ENCODE results near the gene ID2.

The ID2 gene

DNA sequence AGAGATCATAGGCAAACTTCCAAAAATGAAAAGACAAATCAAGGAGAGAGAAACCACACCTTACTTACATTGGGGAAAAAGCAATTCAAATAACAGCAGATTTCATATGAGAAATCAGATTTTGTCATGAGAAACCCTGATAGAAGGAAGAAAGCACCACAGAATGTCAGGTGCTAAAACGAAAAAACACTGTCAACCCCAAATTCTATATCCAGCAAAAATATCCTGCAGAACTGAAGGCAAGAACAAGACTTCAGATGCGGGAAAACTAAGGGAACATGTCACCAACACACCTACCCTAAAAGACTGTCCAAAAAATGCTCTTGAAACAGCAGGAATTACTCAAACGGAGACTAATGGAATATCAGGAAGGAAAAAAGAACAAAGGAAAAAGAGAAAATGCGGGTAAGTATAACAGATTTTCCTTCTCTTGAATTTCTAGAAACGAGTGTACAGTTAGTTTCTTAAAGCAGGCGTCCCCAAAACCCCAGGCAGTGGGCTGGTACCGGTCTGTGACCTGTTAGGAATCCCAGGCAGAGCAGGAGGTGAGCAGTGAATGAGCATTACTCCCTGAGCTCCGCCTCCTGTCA, 7.3 kb upstream of the ID2 start:
- Histone ChIP-seq H3K9me3 (ENCODE audit: control insufficient read depth, low read depth, low read length) (no peaks in the 10 kb centered on the region), H3K36me3 (ENCODE audit: control insufficient read depth, low read depth, low read length) (no peaks in the 10 kb centered on the region), H3K4me3 (ENCODE audit: low read length) (no peak overlapping the region), H3K9ac (ENCODE audit: low read length) (no peak overlapping the region), H3K27me3 (ENCODE audit: control insufficient read depth, insufficient read depth, low read length) (peaks cover 40% of the 10 kb centered on the region), H3K27ac (ENCODE audit: low read length) (no peak overlapping the region), H3K4me1 (ENCODE audit: control insufficient read depth, low read depth, low read length) (peaks cover 15% of the 10 kb centered on the region)

DNA sequence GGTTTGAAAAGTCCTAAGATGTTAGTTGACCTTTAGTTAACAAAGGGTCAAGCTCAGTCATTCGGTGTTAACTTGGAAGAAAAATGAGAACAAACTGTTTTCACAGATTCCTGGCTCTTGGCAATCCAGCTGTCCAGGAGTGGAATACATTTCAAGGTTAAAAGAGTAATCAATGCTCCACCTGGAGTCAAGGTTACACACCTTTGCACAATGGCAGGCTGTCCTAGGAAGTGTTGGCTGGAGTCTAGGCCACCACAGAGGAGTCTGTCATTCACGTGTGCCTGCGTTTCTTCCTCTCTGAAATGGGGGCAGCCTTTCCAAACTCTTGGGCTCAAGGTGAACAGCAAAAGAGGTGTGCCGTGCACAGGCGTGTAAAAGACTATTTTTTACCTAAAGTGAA, 6.3 kb upstream of the ID2 start:
- Histone ChIP-seq H3K9me3 (ENCODE audit: control insufficient read depth, low read depth, low read length) (no peaks in the 10 kb centered on the region), H3K4me1 (ENCODE audit: control insufficient read depth, low read depth, low read length) (peaks cover 25% of the 10 kb centered on the region), H3K27me3 (ENCODE audit: control insufficient read depth, insufficient read depth, low read length) (peaks cover 44% of the 10 kb centered on the region), H3K9ac (ENCODE audit: low read length) (no peak overlapping the region), H3K36me3 (ENCODE audit: control insufficient read depth, low read depth, low read length) (no peaks in the 10 kb centered on the region), H3K4me3 (ENCODE audit: low read length) (no peak overlapping the region), H3K27ac (ENCODE audit: low read length) (no peak overlapping the region)

DNA sequence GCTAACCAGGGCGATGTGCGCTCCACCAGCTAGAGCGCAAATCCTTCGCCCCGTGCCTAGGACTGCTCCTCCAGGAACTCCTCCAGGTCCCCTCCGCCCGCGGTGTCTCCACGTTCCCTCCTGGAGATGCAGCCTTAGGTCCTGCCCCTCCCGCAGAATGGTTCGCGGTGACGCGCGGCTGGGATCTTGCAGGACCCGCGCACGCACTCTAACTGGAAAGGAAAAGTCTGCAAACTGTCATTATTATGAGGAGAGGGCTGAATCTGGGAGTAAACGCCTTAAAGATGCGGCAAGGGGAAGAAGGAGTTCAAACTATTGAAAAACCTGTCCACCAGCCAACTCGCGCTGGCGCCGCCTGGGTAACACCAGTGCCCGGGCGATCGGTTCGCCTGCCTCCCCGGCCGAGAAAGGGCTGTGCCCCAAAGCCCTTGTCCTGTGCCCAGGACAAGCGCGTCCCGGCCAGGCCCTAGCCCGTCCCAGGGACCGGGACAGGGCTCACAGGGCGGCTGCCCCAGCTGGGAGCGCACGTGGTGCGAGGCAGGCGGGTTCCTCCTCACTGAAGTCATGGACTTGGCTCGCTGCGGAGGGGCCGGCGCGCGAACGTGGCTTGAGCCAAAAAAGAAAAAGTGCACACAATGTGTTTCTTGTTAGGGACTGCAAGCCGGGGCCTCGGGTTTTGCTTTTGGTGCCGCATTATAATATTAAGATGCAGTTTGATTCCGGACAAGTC, 5.5 kb upstream of the ID2 start:
- Histone ChIP-seq H3K9me3 (ENCODE audit: control insufficient read depth, low read depth, low read length) (no peaks in the 10 kb centered on the region), H3K36me3 (ENCODE audit: control insufficient read depth, low read depth, low read length) (no peaks in the 10 kb centered on the region), H3K9ac (ENCODE audit: low read length) (peak overlapping the region; percentile 74), H3K27me3 (ENCODE audit: control insufficient read depth, insufficient read depth, low read length) (peaks cover 44% of the 10 kb centered on the region), H3K27ac (ENCODE audit: low read length) (no peak overlapping the region), H3K4me3 (ENCODE audit: low read length) (peak overlapping the region; percentile 57), H3K4me1 (ENCODE audit: control insufficient read depth, low read depth, low read length) (peaks cover 34% of the 10 kb centered on the region)

DNA sequence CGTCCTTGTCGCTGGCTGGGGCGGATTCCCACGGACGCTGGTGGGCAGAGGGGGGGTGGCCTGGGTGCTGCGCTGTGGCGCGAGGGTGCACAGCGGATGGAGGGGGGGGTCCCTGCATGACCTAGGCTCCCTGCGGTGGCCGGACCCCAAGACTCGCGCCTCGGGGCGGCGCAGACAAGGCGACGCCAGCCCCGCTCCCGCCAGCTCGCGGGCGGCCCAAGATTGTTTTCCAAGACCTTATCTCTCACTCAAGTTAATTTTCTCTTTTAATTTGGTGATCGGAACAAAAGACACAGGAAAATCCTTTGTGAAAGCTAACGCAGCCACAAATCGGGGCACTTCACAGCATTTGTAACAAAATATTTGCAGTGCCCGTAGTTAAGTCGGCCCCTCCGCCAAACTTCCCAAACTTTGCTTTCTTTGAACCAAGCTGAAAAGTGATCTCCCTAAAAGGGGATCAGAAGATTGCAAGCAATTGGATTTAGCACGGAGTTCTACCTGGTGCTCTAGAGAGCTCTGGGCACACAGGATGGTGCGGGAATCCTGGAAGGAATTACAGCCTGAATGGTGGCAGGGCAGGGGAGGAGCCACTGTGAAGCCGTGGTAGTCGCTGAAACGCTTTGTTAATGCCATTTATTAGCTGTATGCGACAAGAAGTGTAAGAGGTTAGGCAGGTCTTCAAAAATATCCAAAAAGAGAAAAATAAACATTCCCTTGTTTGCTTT, 4.8 kb upstream of the ID2 start:
- no peaks in the 10 kb centered on the region for H3K9me3 ChIP-seq (ENCODE audit: control insufficient read depth, low read depth, low read length)
- peaks cover 44% of the 10 kb centered on the region for H3K27me3 ChIP-seq (ENCODE audit: control insufficient read depth, insufficient read depth, low read length)
- H3K9ac ChIP-seq (ENCODE audit: low read length) = peak overlapping the region; percentile 74
- H3K4me3 ChIP-seq (ENCODE audit: low read length) = peak overlapping the region; percentile 57
- peak overlapping the region; percentile 6 for H3K27ac ChIP-seq (ENCODE audit: low read length)
- no peaks in the 10 kb centered on the region for H3K36me3 ChIP-seq (ENCODE audit: control insufficient read depth, low read depth, low read length)
- H3K4me1 ChIP-seq (ENCODE audit: control insufficient read depth, low read depth, low read length) = peaks cover 34% of the 10 kb centered on the region

DNA sequence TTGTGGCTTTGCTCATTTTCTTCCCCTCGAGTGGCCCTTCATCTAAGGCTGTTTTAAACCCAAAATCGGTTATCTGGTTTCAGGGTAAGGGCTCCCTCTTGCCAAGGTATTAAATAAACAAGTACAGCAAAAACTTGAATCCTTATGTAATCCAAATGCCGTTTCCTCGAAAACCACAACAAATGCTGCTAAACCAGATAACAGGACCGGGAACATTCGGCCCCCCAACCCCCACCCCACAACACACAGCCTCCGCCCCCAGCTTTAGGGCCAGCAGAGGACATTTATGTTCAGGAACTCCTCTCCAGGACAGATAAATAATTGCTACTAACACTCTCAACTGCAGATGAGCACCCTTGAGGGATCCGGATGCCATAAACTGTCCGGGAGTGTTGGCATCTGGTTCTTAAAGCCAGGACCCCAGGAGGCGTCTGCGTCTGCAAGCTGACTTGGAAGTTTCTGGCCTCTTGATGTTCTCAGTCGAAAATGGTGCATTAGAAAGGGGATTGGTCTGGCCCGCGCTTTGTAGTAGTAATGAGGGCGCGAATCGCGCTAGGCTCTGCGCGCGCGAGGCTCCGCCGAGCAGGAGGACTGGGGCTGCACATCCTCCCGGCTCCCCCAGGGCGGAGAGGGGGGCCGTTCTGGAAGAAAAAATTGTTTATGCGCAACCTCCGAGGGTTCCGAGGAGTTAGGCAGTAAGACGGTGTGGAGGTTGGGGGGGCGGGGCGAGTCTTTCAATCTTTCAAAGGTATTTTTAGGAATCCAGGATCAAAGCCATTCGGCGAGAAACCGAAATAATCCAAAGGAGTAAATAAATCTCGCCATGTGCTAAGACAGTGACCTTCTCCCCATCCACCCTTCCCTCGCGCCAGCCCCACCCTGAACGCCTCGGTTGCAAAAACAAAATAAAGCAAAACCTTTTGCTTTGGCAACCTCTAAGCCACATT, 3.9 kb upstream of the ID2 start:
- Histone ChIP-seq H3K4me1 (ENCODE audit: control insufficient read depth, low read depth, low read length) (peaks cover 34% of the 10 kb centered on the region), H3K27ac (ENCODE audit: low read length) (peak overlapping the region; percentile 44), H3K27me3 (ENCODE audit: control insufficient read depth, insufficient read depth, low read length) (peaks cover 49% of the 10 kb centered on the region), H3K9me3 (ENCODE audit: control insufficient read depth, low read depth, low read length) (no peaks in the 10 kb centered on the region), H3K9ac (ENCODE audit: low read length) (peak overlapping the region; percentile 74), H3K4me3 (ENCODE audit: low read length) (peak overlapping the region; percentile 57), H3K36me3 (ENCODE audit: control insufficient read depth, low read depth, low read length) (no peaks in the 10 kb centered on the region)

DNA sequence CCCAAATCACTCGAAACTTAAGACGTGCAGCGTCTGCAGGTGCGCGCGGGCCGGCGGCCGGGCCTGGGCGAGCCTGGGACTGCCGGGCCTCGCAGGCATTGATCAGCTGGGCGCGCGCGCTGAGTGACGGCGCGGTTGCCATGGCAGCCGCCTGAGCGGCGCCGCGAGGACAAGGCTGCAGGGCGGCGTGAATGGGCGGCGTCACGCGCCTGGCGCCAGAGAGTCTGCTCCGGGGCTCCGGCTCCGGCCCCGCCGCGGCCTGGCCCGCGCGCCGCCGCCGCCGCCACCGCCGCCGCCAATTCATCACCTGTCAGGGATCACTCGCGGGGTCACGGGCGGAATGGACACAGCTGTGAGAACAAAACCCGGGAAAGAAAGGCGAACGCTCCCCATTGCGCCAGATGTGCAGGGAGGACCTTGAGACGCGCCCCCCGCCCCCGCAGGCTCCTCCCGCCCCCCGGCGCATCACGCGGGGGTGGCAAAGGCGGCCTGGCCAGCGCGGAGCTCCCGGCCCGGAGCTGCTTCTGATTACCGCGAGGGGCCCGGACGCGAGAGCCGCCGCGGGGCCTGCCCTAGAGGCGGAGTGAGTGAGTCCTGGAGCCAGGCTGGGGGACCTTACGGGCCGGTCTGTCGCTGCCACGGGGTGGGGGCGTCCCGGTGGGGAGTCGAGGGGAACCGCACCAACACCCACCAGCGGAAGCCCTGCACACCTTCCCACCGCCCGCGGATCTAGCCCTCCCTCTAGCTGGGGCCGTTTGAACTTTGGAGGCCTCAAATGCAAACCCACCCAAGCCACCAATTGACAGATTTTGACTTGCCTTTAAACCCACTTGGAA, 2.9 kb upstream of the ID2 start:
- Histone ChIP-seq H3K4me1 (ENCODE audit: control insufficient read depth, low read depth, low read length) (peaks cover 34% of the 10 kb centered on the region), H3K27me3 (ENCODE audit: control insufficient read depth, insufficient read depth, low read length) (peaks cover 54% of the 10 kb centered on the region), H3K9me3 (ENCODE audit: control insufficient read depth, low read depth, low read length) (no peaks in the 10 kb centered on the region), H3K36me3 (ENCODE audit: control insufficient read depth, low read depth, low read length) (no peaks in the 10 kb centered on the region), H3K4me3 (ENCODE audit: low read length) (peak overlapping the region; percentile 81), H3K27ac (ENCODE audit: low read length) (no peak overlapping the region), H3K9ac (ENCODE audit: low read length) (peak overlapping the region; percentile 71)

DNA sequence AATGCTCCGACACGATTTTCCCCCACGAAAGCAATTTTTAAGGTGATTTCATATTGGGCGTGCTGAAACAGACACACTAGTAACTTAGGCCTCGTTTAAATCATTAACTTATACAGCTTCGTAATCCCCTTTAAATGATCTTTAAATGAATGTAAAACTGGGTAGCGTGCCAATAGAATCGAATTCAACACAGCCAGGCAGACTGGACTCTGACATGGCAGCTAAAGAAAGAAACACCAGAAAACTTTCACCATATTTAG, 2.4 kb upstream of the ID2 start:
- Histone ChIP-seq H3K36me3 (ENCODE audit: control insufficient read depth, low read depth, low read length) (no peaks in the 10 kb centered on the region), H3K9me3 (ENCODE audit: control insufficient read depth, low read depth, low read length) (no peaks in the 10 kb centered on the region), H3K27me3 (ENCODE audit: control insufficient read depth, insufficient read depth, low read length) (peaks cover 50% of the 10 kb centered on the region), H3K27ac (ENCODE audit: low read length) (no peak overlapping the region), H3K4me1 (ENCODE audit: control insufficient read depth, low read depth, low read length) (peaks cover 34% of the 10 kb centered on the region), H3K4me3 (ENCODE audit: low read length) (peak overlapping the region; percentile 81), H3K9ac (ENCODE audit: low read length) (peak overlapping the region; percentile 71)

DNA sequence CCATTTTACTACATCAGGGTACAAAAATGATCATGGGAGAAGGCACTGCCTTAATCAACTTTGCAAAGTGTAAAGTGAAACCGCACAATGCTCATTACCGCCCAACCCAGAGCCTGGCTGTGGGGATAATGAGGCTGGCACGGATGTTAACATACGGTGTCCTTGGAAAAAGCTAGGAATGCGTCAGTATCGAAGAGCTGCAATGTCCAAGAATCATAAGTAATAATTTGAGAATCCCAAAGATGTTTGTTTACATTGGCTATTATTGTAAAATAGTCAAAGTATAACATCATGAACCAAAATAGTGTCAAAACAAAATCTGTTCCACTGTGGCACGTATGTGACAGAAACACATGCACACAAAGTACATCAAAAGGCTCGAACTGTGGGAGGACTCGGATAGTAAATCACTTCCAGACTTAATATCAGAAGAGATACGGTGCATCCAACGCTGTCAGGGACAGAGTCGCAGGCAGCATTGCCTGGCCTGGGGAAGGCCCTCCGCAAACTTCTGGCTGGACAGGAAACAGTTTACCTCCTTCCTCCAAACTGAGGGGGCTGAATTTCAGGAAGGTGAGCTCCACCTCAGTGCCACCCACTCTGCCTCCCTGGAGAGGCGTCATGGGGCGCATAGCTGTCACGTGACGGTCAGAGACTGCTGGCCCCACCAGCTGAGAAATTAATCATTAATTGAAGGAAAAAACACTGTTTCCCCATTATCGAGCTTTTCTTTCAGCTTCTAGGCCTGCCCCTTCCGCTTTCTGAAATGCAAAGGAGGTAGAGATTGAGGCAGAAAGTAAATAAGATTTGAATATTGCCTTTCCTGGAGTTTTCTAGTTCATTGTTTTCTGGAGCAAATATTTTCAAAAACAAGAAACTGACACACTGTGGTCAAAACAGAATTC, 1.8 kb upstream of the ID2 start:
- Histone ChIP-seq H3K27me3 (ENCODE audit: control insufficient read depth, insufficient read depth, low read length) (peaks cover 44% of the 10 kb centered on the region), H3K9me3 (ENCODE audit: control insufficient read depth, low read depth, low read length) (no peaks in the 10 kb centered on the region), H3K4me1 (ENCODE audit: control insufficient read depth, low read depth, low read length) (peaks cover 34% of the 10 kb centered on the region), H3K27ac (ENCODE audit: low read length) (no peak overlapping the region), H3K9ac (ENCODE audit: low read length) (peak overlapping the region; percentile 71), H3K36me3 (ENCODE audit: control insufficient read depth, low read depth, low read length) (no peaks in the 10 kb centered on the region), H3K4me3 (ENCODE audit: low read length) (peak overlapping the region; percentile 81)

DNA sequence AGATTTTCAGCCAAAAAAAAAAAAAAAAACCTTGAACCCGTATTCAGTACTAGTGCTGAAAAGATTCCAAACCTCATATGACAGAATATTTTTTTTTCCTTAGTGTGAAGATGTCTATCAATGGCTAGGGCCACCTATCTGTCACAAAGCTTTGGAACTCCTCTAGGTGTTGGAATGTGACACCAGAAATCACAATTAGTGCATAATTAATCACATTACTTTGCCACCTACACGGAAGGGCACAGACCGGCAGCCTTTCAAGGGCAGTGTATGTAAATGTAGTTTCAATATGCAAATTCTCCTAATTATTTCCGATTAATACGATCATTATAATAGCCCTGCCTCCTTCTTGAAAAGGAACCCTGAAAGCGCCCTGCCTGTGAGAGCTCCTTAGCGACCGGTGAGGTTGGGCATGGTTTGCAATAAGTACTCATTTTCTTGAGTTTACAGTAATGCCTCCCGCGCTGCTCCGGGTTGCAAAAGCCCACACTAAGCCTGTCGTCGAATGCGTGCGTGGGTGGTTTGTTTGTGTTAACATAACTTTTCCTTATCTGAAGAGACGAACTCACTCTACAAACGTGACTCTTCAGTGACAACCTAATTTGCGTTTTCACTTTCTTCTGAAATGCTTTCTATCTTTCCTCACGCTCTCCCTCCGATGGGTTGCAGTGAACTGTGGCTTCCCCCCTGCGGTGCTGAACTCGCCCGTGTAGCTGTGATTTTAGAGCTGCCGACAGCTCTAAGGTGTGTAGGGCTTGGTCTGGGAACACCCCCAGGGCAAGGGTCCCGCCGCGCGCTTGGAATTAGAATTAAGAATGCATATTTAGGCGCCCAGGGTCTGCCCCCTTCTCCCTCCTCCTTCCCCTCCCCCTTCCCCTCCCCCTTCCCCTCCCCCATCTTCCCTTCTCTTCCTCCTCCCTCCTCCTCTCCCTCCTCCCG, 765 bp upstream of the ID2 start:
- Histone ChIP-seq H3K27ac (ENCODE audit: low read length) (peak overlapping the region; percentile 82), H3K9ac (ENCODE audit: low read length) (peak overlapping the region; percentile 42), H3K4me3 (ENCODE audit: low read length) (peak overlapping the region; percentile 81), H3K27me3 (ENCODE audit: control insufficient read depth, insufficient read depth, low read length) (peaks cover 34% of the 10 kb centered on the region), H3K9me3 (ENCODE audit: control insufficient read depth, low read depth, low read length) (no peaks in the 10 kb centered on the region), H3K4me1 (ENCODE audit: control insufficient read depth, low read depth, low read length) (peaks cover 34% of the 10 kb centered on the region), H3K36me3 (ENCODE audit: control insufficient read depth, low read depth, low read length) (no peaks in the 10 kb centered on the region)
